OCI-LY3 (cell line): ENCODE measurements around the gene ABHD5.

Source experiments
- EZH2phosphoT487 ChIP-seq: fragments of 200-600 bp; shearing (Covaris generic); IDR thresholded peaks from 2 replicates; pipeline ENCODE4 v1.6.1; 2018; ENCODE audit warnings: antibody characterized with exemption, mixed run types, low read depth
- TF ChIP-seq, protein P1 (sequence below): fragments of 200-600, 300-600 bp; sonication (generic); IDR thresholded peaks from 2 replicates; pipeline ENCODE4 v1.5.1; 2014; ENCODE audit warnings: antibody characterized with exemption, low read length, low read depth

- TF ChIP-seq, protein P1, sequence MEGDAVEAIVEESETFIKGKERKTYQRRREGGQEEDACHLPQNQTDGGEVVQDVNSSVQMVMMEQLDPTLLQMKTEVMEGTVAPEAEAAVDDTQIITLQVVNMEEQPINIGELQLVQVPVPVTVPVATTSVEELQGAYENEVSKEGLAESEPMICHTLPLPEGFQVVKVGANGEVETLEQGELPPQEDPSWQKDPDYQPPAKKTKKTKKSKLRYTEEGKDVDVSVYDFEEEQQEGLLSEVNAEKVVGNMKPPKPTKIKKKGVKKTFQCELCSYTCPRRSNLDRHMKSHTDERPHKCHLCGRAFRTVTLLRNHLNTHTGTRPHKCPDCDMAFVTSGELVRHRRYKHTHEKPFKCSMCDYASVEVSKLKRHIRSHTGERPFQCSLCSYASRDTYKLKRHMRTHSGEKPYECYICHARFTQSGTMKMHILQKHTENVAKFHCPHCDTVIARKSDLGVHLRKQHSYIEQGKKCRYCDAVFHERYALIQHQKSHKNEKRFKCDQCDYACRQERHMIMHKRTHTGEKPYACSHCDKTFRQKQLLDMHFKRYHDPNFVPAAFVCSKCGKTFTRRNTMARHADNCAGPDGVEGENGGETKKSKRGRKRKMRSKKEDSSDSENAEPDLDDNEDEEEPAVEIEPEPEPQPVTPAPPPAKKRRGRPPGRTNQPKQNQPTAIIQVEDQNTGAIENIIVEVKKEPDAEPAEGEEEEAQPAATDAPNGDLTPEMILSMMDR = peak; percentile 28
- TF ChIP-seq EZH2phosphoT487 = no peak
These were observed 76.1 kb downstream of the ABHD5 start for GRCh38 chr3:43766672-43767465.
